ENCODE measurements around the gene TBC1D22A.

Gene TBC1D22A

DNA sequence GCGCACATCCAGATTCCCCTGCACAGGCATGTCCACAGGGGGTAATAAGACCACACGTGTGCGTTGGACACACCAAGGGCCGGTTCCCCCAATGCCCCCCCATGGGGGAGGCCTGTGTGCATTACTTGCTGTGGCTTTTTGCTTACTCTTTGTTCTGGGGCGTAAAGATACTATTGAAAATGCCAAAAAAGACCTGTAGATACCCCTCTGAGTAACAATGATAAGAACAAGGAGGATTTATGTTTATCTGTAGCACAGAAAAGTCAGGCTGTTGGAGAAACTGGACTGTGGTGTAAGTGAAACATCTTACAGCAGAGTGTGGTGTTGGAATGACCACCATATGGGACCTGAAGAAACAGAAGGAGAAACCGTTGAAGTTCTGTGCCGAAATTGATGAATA, 103.2 kb downstream of the TBC1D22A start:
- no peak for TF ChIP-seq POLR2A (IDR thresholded peaks at IDR 0.05; ENCODE audit: low read length)
- no peak for DNase-seq

DNA sequence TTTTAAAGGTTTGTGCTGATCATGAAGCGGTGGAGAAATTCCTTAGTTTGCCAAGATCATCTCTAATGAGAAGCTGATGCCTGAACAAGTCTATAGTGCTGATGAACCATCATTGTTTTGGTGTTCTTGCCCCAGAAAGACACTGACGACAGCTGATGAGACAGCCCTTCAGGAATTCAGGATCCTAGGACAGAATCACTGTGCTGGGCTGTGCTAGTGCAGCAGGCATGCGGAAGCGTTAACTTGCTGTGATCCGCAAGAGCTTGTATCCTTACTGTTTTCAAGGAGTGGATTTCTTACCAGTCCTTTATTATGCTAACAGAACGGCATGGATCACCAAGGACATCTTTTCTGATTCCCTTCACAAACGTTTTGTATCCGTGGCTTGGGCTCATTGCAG, 104.1 kb downstream of the TBC1D22A start:
- TF ChIP-seq GATA1 (IDR thresholded peaks at IDR 0.05; ENCODE audit: low read depth, low read length) = no peak
- no peak for TF ChIP-seq POLR2A (IDR thresholded peaks at IDR 0.05; ENCODE audit: low read length)
- DNase-seq = no peak

DNA sequence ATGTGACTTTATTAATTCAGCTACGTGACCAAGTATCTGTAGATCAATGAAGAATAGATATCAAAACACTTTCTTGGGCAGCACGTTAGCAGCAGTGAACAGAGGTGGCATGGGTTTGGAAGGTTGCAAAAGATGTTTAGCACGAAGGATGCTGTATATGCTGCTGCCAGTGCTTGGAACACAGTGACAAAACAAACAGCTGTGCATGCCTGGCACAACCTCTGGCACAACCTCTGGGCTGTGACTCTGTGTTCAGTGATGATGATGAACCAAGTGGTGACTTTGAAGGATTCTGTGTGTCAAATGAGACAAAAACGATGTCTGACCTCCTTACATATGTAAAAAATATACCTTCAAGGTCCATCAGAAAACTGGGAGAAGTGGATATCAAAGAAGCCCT, 104.7 kb downstream of the TBC1D22A start:
- TF ChIP-seq POLR2A (IDR thresholded peaks at IDR 0.05; ENCODE audit: low read length) (no peak), GATA1 (IDR thresholded peaks at IDR 0.05; ENCODE audit: low read depth, low read length) (no peak)
- no peak for DNase-seq

DNA sequence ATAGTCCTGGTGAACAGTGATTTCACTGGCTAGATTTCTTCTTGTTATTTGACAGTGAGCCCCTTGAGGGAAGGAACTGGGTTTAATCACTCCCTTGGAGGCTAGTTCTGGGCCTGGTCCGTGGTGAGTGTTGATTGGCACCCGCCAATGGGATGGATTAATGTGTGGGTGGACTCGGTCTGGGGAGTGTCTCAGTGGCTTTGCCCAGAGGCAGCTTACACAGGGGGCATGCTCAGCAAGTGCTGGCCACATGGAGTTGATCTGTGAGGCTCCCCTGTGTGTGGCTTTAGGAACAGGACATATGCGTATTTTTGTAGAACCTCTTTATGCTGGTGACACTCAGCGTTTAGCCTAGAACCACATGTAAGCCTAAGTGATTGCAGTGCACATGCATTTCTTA, 106.9 kb downstream of the TBC1D22A start:
- TF ChIP-seq POLR2A (IDR thresholded peaks at IDR 0.05; ENCODE audit: low read length) (no peak), GATA1 (IDR thresholded peaks at IDR 0.05; ENCODE audit: low read depth, low read length) (no peak)

DNA sequence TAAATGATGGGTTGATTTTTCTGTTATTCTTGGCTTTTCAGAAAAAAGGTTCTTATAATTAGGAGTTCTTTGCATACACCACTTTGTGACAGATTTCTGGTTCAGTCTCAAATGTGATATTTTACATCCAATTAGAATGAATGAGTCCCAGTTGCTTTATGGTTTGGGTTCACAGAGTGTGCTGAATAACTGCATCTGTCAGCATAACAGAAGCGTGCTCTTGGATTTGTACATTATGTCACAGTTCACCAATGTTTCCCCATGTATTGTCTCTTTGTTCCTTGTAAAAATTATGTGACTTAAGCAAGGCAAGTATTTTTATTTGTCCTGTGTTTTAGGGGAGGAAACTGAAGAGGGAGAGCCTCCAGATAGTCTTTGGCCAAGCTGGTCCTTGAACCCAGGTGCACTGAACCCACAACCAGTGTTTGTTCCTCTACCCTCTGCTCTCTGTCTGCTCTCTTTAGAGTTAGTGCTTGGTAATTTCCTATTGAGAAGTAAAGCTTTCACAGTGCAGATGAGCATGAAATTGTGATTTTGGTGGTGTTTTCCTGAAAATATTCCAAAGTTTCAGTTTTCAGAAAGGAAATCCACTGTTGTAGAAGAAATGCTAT, 107.5 kb downstream of the TBC1D22A start:
- no peak for TF ChIP-seq POLR2A (IDR thresholded peaks at IDR 0.05; ENCODE audit: low read length)
- TF ChIP-seq GATA1 (IDR thresholded peaks at IDR 0.05; ENCODE audit: low read depth, low read length) = no peak
- no peak for DNase-seq

More for the DNA sequence above, 106.9 kb downstream of the TBC1D22A start:
- DNase-seq = no peak

DNA sequence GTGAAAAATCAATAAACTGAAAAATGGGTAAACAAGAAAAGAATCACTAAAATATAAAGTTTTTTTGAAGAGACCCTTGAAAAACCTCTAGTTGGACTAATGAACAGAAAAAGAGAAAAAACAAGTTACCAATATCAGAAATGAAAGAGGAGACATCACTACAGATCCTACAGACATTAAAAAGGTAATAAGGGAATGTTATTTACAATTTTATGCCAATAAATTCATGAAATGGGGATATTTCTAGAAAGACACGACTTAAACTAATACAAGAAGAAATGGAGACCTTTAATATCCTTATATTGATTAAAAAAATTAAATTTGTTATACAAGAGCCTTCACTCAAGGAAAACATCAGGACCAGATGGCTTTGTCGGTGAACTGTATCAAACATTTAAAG, 109.4 kb downstream of the TBC1D22A start:
- peak in 1 of 2 experiments; percentile 5 for DNase-seq
- TF ChIP-seq POLR2A (IDR thresholded peaks at IDR 0.05; ENCODE audit: low read length) (no peak), GATA1 (IDR thresholded peaks at IDR 0.05; ENCODE audit: low read depth, low read length) (no peak)

DNA sequence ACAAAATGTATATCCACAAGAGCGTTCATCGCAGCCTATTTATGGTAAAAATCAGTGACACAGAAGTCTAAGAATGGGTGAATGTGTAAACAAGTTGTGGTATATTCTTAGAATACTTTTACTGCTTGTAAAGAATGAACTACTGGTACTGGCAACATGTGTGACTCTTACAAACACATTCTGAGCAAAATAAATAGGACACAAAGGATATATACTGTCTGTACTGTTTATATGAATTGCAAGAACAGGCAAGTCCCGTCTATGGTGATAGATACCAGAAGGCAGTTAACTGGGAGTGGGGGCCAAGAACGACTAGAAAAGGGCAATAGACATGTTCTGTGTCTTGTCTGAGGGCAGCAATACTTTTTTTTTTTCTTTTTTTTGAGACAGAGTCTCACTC, 112.6 kb downstream of the TBC1D22A start:
- TF ChIP-seq POLR2A (IDR thresholded peaks at IDR 0.05; ENCODE audit: low read length) (no peak), GATA1 (IDR thresholded peaks at IDR 0.05; ENCODE audit: low read depth, low read length) (no peak)
- DNase-seq = no peak

DNA sequence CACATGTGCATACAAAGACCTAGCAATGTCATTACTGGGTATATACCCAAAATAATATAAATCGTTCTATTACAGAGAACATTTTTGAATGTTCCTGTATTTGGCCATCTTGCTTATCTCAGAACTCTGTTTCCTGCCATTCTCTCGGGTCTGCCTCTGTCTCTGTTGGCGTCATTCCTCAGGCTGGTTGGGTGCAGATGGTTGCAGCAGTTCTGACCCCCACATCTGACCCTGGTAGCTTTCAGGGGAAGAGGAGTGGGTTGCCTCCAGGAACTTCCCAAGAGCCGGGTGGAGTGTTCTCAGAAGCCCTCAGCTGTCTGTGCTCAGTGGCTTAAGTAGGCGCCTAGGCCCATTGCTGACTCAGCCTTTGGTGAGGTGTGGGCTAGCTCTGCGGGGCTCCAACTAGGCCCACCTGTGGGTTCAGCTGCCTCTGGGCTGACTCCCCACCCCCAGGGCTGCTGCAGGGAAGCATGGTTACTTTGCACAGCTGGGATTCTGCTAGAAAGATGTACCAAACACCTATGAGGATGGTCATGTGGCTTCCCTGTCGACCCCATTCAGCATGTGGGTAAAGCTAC, 114.0 kb downstream of the TBC1D22A start:
- no peak for TF ChIP-seq POLR2A (IDR thresholded peaks at IDR 0.05; ENCODE audit: low read length)
- no peak for TF ChIP-seq GATA1 (IDR thresholded peaks at IDR 0.05; ENCODE audit: low read depth, low read length)
- DNase-seq = no peak

DNA sequence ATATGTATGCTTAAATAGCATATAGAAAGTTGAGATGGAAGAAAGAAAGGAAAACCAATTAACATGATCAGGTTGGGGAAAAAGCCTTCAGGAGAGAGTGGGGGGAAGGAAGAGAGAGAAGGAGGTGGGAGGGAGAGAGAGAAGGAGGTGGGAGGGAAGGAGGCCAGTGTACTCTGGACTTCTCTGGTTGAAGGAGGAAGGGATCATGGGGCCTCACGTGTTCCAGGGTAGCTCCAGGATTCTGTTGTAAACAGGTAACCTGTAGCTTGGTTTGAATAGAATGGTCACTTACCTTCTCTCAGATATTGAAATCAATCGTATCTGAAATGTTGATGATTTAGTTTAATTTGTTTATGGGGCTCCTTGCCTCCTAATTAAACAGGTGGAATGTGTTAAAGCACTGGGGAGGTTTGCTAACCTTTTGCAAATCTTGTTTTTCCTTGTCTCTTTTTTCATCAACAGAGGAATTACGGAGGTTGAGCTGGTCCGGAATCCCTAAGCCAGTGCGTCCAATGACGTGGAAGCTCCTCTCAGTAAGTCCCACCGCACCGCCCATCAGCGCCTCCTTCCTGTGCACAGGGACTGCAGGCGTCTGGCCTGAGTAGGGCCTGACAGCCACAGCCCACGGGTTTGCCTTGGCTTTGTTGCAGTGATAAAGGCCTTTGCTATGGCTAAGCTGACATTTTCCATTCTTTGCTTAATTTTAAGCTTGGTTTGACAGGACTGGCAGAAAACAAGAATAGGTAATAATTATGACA, 115.9 kb downstream of the TBC1D22A start:
- no peak for TF ChIP-seq GATA1 (IDR thresholded peaks at IDR 0.05; ENCODE audit: low read depth, low read length)
- TF ChIP-seq POLR2A (IDR thresholded peaks at IDR 0.05; ENCODE audit: low read length) = no peak
- no peak for DNase-seq

DNA sequence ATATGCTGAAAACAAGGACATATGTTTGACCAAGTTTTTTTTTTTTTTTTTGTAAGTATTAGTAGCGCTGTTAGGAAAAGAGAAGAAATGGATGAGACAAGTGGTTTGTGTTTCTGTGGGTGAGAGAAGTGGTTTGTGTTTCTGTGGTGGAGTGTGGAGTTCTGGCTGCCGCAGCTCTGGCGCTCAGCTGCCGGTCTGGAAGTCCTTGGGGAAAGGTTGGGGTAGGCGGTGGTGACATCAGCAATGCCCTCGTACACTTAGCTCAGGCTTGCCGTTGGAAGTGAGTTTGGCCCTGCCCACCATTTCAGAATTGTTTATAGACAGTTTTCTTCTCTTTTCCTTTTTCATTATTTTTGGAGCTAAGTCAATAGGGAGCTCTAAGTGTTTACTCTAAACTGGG, 116.6 kb downstream of the TBC1D22A start:
- TF ChIP-seq POLR2A (IDR thresholded peaks at IDR 0.05; ENCODE audit: low read length) = no peak
- TF ChIP-seq GATA1 (IDR thresholded peaks at IDR 0.05; ENCODE audit: low read depth, low read length) = no peak
- no peak for DNase-seq

DNA sequence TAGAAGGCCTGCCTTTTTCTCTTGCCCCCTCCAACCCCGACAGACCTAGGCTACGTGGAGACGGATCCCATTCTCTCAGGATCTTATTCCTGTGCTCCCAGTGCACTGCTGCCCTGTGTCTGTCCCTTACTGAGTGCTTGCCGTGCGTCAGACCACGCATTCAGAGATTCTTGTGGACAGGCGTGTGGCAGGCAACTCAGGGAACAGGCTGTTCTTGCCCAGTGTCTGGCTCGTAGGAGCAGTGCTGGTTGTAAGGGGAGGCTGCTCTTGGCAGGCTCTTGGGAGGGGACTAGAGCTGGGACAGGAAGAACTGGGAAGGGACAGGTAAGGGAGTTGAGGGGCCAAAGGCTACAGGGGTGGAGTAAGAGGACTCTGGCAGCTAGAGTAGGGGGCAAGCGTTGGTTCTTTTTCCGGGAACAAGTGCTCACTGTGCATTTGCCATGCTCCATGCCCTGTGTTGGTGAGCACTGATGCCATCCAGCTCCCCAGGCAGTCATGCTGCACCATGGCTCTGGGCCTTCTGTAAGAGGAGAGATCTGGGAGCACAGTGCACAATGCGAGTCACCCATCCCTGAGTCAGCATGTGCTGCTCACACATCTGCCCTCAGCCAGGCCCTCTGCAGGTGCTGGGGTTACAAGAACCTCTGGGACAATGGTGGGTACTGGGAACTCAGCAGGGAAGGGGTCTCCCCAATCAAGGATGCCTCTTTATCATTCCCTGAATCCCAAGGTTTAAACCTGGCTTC, 119.1 kb downstream of the TBC1D22A start:
- no peak for TF ChIP-seq GATA1 (IDR thresholded peaks at IDR 0.05; ENCODE audit: low read depth, low read length)
- TF ChIP-seq POLR2A (IDR thresholded peaks at IDR 0.05; ENCODE audit: low read length) = no peak
- DNase-seq = peak in 1 of 2 experiments; percentile 9

DNA sequence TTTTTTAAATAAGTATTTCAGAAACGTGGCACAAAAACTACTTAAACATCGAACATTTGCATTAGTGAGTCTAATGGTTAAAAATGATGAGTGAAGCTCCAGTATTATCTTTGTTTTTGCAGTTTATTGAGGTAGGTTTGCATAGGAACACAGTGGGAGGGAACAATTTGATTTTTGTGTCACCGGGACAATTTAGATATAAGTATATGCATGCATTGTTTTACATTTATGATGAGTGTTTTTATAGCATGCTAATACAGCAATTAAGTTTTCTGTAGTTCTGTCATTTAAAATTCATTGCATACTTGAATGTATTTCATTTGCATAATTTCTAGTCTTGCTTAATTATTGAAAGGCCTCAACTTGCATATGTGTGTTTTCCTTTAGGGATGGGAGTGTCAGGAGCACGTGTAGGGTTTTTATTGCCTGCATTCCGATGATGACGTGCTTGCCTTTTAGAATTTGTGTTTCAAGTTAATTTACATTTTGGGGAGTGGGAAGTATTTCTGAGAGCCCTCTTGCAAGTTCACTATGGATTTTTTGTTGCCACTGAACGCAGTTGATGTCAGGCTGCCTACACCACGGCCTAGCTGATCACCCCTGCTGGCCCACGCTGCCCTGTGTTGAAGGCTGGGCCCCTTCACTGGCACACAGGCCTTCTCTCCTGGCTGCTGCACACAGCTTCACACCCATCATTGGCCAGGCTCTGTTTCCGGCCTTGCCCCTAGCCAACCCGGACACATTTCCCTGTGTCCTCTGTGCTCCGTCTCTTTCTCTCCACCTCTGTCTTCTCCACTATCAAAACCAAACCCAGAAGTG, 120.9 kb downstream of the TBC1D22A start:
- no peak for DNase-seq
- no peak for TF ChIP-seq POLR2A (IDR thresholded peaks at IDR 0.05; ENCODE audit: low read length)
- no peak for TF ChIP-seq GATA1 (IDR thresholded peaks at IDR 0.05; ENCODE audit: low read depth, low read length)

DNA sequence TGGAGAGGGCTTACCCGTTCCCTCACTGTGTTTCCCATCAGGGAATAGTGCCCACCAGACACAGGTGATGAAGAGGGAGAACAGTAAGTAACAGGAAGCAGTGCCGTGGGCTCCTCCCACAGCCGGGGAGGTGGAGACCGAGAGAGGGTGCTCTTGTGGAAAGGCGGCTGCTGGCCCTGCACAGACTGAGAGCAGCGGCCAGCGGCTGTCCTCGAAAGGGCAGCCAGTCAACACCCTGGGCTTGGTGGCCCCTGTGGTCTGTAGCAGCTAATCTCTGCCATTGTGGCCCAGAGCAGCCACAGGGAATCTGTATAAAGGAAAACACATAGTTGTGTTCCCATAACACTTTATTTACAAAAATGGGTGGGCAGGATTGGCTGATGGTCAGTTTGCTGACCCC, 121.9 kb downstream of the TBC1D22A start:
- DNase-seq = no peak
- TF ChIP-seq POLR2A (IDR thresholded peaks at IDR 0.05; ENCODE audit: low read length) (no peak), GATA1 (IDR thresholded peaks at IDR 0.05; ENCODE audit: low read depth, low read length) (no peak)
